Activated T-helper 17 cell treated with anti-CD3 and anti-CD28 coated beads, Interleukin-2, amount 50 U/mL, for 72 hours (primary cell): Measurements from ENCODE around the gene CHPT1. TPM values are rescaled to one million over a fixed set of nuclear protein-coding genes. Genes with fewer than 3 reads are reported as not detected.
"Not testable (repeated sequence)": the region's sequence is repeated elsewhere in the genome, so short reads cannot be mapped to it uniquely, and the experiment has no call there.

Experiments used
- ATAC-seq: fragments of 150-1000 bp; cut with Tn5 transposase; replicated peaks from 2 replicates; pipeline ENCODE4 v1.10.0; 2021; ENCODE audit warnings: mild to moderate bottlenecking, moderate library complexity
- H3K27ac Mint-ChIP-seq: one replicate; pipeline ENCODE4 v1.8.0; 2022; ENCODE audit warnings: mixed read lengths
- H3K27me3 Mint-ChIP-seq: one replicate; pipeline ENCODE4 v1.8.0; 2022; ENCODE audit warnings: mixed read lengths
- H3K36me3 Mint-ChIP-seq: one replicate; pipeline ENCODE4 v1.8.0; 2022; ENCODE audit warnings: low read depth, mild to moderate bottlenecking, mixed read lengths
- H3K4me1 Mint-ChIP-seq: one replicate; pipeline ENCODE4 v1.8.0; 2022; ENCODE audit warnings: mixed read lengths
- H3K4me3 Mint-ChIP-seq: one replicate; pipeline ENCODE4 v1.8.0; 2022; ENCODE audit warnings: mild to moderate bottlenecking, mixed read lengths
- H3K9me3 Mint-ChIP-seq: one replicate; pipeline ENCODE4 v1.8.0; 2022; ENCODE audit warnings: mixed read lengths
- total RNA-seq, 2 donors: library from RNA; stranded (reverse); gene quantifications; one replicate each; pipeline ENCODE4 v1.2.3, GENCODE V29; 2022

Gene CHPT1
- total RNA-seq, 2 donors from 2014 or later, result 3.4 to 16.0 TPM

DNA sequence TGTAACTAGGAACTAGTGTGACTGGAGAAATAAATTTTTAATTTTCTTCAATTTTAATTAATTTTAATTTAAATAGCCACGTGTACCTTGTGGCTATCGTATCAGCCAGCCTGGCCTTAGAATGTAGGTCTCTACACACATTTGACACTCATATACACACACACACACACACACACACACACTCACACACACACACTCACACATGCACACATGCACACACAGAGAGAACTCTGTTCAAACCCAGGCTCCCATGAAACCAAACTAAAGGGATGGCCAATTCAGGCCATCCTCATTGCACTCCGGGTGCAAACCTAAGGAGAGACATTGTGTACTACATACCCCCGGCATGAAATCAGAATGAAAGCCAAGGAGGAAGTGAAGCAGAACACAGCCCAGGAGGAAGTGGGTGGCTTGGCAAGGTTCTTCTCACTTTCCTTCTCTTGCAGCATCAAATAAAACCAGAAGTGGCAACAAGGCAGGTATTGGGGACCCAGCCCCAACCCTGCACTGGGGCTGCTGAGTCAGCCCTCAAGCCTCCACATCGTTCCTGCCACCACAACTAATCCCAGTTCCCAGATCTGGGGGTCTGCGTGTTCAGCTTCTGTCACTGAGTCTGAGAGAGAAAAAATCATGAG lies 26.2 kb upstream of the CHPT1 start:
- peak overlapping the region; percentile 25 for H3K27ac Mint-ChIP-seq
- H3K27me3 Mint-ChIP-seq, result peaks cover 3% of the 10 kb centered on the region
- peak overlapping the region; percentile 48 for H3K4me3 Mint-ChIP-seq
- H3K9me3 Mint-ChIP-seq, result no peaks in the 10 kb centered on the region
- ATAC-seq, result peak; percentile 55
- peaks cover 5% of the 10 kb centered on the region for H3K4me1 Mint-ChIP-seq
- H3K36me3 Mint-ChIP-seq, result no peaks in the 10 kb centered on the region

DNA sequence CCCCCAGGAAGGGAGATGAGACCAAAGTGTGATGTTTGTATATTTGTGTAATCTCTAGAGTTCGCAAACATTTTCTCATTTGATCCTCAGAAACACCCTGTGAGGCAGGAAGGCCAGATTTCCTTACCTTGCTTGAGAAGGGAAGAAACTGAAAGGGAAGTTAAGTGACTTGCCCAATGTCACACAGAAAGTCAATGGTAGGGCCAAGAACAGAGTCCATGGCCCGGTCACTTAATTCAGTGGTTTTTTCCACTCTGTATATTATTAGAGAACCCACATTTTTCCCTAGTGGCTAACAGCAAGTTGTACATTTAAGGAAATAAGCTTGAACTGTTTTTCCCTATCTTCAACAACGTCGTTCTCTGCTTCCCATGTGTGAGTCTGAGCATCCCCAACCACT lies 25.6 kb upstream of the CHPT1 start:
- peak; percentile 7 for ATAC-seq
- Mint-ChIP-seq H3K4me3 (peak overlapping the region; percentile 48), H3K36me3 (no peaks in the 10 kb centered on the region)

GRCh38 chr12:101675555-101675954 lies 21.9 kb upstream of the CHPT1 start:
- Mint-ChIP-seq H3K27ac (no peak overlapping the region), H3K27me3 (no peaks in the 10 kb centered on the region), H3K9me3 (no peaks in the 10 kb centered on the region), H3K36me3 (no peaks in the 10 kb centered on the region), H3K4me1 (peaks cover 5% of the 10 kb centered on the region), H3K4me3 (no peak overlapping the region)
- ATAC-seq, result no peak

More for the DNA sequence above, 25.6 kb upstream of the CHPT1 start:
- Mint-ChIP-seq H3K9me3 (no peaks in the 10 kb centered on the region), H3K27ac (peak overlapping the region; percentile 25), H3K4me1 (peaks cover 5% of the 10 kb centered on the region), H3K27me3 (no peaks in the 10 kb centered on the region)

GRCh38 chr12:101676497-101676896 lies 20.9 kb upstream of the CHPT1 start:
- H3K27ac Mint-ChIP-seq, H3K4me3 Mint-ChIP-seq, H3K36me3 Mint-ChIP-seq, H3K27me3 Mint-ChIP-seq, H3K9me3 Mint-ChIP-seq, ATAC-seq, H3K4me1 Mint-ChIP-seq: not testable (repeated sequence)

DNA sequence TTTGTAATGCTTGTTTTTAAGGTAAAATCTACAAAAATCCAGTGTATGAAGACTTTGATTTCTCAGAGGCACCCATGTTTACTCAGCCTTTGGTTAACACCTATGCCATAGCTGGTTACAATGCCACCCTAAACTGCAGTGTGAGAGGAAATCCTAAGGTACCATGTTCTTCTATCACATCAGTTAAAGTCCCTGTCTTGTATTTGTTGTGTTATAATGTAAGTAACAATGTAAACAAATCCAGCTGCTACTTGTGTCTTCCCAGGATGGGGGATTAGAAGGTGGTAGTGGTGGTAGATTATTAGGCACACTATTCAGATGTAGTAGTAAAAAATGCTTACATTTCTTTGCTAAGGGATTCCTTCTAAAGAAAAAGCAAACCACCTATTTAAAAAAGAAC lies 19.4 kb upstream of the CHPT1 start:
- H3K27me3 Mint-ChIP-seq, result no peaks in the 10 kb centered on the region
- H3K4me3 Mint-ChIP-seq, result no peak overlapping the region
- no peak overlapping the region for H3K27ac Mint-ChIP-seq
- H3K4me1 Mint-ChIP-seq, result no peaks in the 10 kb centered on the region
- ATAC-seq, result no peak
- no peaks in the 10 kb centered on the region for H3K36me3 Mint-ChIP-seq
- H3K9me3 Mint-ChIP-seq, result no peaks in the 10 kb centered on the region

GRCh38 chr12:101680240-101680639 lies 17.2 kb upstream of the CHPT1 start:
- Mint-ChIP-seq H3K4me1 (no peaks in the 10 kb centered on the region), H3K9me3 (no peaks in the 10 kb centered on the region), H3K27me3 (peaks cover 8% of the 10 kb centered on the region), H3K4me3 (no peak overlapping the region), H3K27ac (no peak overlapping the region), H3K36me3 (no peaks in the 10 kb centered on the region)
- no peak for ATAC-seq

GRCh38 chr12:101680647-101681046 lies 16.8 kb upstream of the CHPT1 start:
- Mint-ChIP-seq H3K36me3 (no peaks in the 10 kb centered on the region), H3K9me3 (no peaks in the 10 kb centered on the region), H3K27ac (no peak overlapping the region), H3K4me3 (no peak overlapping the region), H3K27me3 (peaks cover 8% of the 10 kb centered on the region), H3K4me1 (no peaks in the 10 kb centered on the region)
- no peak for ATAC-seq

GRCh38 chr12:101681627-101682026 lies 15.8 kb upstream of the CHPT1 start:
- H3K27me3 Mint-ChIP-seq, H3K36me3 Mint-ChIP-seq, H3K27ac Mint-ChIP-seq, H3K9me3 Mint-ChIP-seq, H3K4me1 Mint-ChIP-seq, ATAC-seq, H3K4me3 Mint-ChIP-seq: not testable (repeated sequence)

GRCh38 chr12:101685092-101685491 lies 12.3 kb upstream of the CHPT1 start:
- no peaks in the 10 kb centered on the region for H3K4me1 Mint-ChIP-seq
- no peak overlapping the region for H3K27ac Mint-ChIP-seq
- H3K9me3 Mint-ChIP-seq, result no peaks in the 10 kb centered on the region
- no peak overlapping the region for H3K4me3 Mint-ChIP-seq
- ATAC-seq, result no peak
- no peaks in the 10 kb centered on the region for H3K36me3 Mint-ChIP-seq
- H3K27me3 Mint-ChIP-seq, result peaks cover 11% of the 10 kb centered on the region

- H3K27ac Mint-ChIP-seq, result no peak overlapping the region
- no peaks in the 10 kb centered on the region for H3K9me3 Mint-ChIP-seq
- H3K27me3 Mint-ChIP-seq, result peaks cover 11% of the 10 kb centered on the region
- ATAC-seq, result no peak
- H3K36me3 Mint-ChIP-seq, result no peaks in the 10 kb centered on the region
- H3K4me1 Mint-ChIP-seq, result no peaks in the 10 kb centered on the region
- no peak overlapping the region for H3K4me3 Mint-ChIP-seq
Observed at GRCh38 chr12:101686176-101686575, 11.3 kb upstream of the CHPT1 start.

DNA sequence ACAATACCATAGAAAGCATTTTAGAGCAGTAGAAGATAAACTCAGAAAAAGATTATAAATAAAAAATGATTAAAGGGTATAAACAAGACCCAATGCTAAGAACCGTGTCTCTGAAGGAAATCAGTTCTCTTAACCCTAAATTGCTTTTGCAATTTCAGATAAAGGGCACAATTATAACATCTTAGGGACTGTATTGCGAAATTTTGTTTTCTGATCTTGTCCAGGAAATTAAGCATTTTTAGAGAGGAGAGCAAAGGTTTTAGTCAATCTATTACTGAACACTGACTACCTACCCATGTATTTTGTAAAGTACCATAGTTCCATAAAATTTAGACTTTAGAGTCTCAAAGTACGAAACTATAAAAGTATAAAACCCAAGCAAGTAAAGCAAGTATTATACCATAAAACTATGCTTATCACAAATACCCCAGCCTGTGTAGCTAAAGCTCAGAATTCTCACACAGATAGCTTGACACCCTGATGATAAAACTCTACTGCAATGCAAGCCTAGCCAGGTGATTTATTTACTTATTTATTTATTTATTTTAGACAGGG lies 6.8 kb upstream of the CHPT1 start:
- H3K9me3 Mint-ChIP-seq, result no peaks in the 10 kb centered on the region
- H3K27me3 Mint-ChIP-seq, result peaks cover 9% of the 10 kb centered on the region
- no peaks in the 10 kb centered on the region for H3K36me3 Mint-ChIP-seq
- H3K27ac Mint-ChIP-seq, result no peak overlapping the region
- no peak overlapping the region for H3K4me3 Mint-ChIP-seq
- no peak for ATAC-seq
- H3K4me1 Mint-ChIP-seq, result no peaks in the 10 kb centered on the region

DNA sequence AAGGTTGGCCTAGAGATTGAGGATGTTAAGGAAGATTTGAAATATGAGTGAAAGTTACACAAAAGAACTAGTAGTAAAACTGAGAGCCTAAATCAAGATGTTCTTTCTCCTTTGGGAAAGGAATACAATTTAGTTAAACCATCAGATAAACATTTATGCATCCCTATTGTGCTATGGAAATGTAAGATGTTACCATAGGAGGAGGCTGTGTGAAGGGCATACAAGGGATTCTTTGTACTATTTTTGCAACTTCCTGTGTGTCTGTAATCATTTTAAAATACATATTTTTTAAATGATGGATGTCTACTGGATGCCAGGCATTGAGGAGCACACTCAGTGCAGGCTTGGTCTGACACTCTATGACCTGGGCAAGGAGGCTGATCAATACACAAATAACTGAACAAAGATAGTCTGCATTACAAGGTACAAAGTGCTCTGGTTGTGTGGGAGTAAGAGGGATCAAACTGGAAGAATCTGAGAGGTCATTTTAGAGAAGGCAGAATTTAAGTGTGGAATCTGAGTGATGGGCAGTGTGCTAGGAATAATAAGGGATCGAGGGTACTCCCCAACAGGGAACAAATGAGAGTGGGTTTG lies 5.8 kb upstream of the CHPT1 start:
- H3K4me1 Mint-ChIP-seq, result no peaks in the 10 kb centered on the region
- H3K4me3 Mint-ChIP-seq, result no peak overlapping the region
- no peak for ATAC-seq
- H3K9me3 Mint-ChIP-seq, result no peaks in the 10 kb centered on the region
- H3K27ac Mint-ChIP-seq, result no peak overlapping the region
- H3K36me3 Mint-ChIP-seq, result no peaks in the 10 kb centered on the region
- peaks cover 10% of the 10 kb centered on the region for H3K27me3 Mint-ChIP-seq

DNA sequence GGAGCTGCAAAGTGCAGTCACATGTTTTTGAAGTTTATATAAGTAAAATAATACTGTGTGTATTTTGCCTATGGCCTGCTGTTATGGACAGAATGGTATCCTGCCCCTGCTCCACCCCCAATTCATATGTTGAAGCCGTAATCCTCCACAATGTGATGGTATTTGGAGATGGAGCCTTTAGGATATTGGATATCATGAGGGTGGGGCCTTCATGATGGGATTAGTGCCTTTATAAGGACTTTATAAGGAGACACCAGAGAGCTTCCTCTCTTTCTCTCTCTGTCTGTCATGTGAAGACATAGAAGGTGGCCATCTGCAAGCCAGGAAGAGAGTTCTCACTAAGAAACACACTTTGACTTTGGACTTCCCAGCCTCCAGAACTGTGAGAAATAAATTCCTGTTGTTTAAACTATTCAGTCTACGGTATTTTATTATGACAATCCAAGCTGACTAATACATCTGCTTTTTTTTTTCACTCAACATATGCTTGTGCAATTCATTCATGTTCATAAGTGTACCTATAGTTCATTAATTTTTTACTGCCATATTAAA lies 3.1 kb upstream of the CHPT1 start:
- Mint-ChIP-seq H3K9me3 (no peaks in the 10 kb centered on the region), H3K4me3 (no peak overlapping the region), H3K27ac (no peak overlapping the region), H3K36me3 (no peaks in the 10 kb centered on the region), H3K4me1 (no peaks in the 10 kb centered on the region), H3K27me3 (peaks cover 8% of the 10 kb centered on the region)
- ATAC-seq, result no peak

GRCh38 chr12:101694986-101695385 lies 2.5 kb upstream of the CHPT1 start:
- Mint-ChIP-seq H3K27ac (no peak overlapping the region), H3K4me1 (no peaks in the 10 kb centered on the region), H3K9me3 (no peaks in the 10 kb centered on the region), H3K36me3 (no peaks in the 10 kb centered on the region), H3K27me3 (peaks cover 7% of the 10 kb centered on the region), H3K4me3 (no peak overlapping the region)
- no peak for ATAC-seq

- Mint-ChIP-seq H3K4me3 (peak overlapping the region; percentile 81), H3K9me3 (no peaks in the 10 kb centered on the region), H3K4me1 (no peaks in the 10 kb centered on the region), H3K27ac (no peak overlapping the region), H3K36me3 (no peaks in the 10 kb centered on the region), H3K27me3 (peaks cover 7% of the 10 kb centered on the region)
- no peak for ATAC-seq
Observed at GRCh38 chr12:101695706-101696105, 1.7 kb upstream of the CHPT1 start.
